ENCODE measurements around the gene SYNPO2. TPM values are rescaled to one million over a fixed set of nuclear protein-coding genes. Genes with fewer than 3 reads are reported as not detected.

Gene SYNPO2
- total RNA-seq, 1 donor from 2014 or later: 0.26 TPM

DNA sequence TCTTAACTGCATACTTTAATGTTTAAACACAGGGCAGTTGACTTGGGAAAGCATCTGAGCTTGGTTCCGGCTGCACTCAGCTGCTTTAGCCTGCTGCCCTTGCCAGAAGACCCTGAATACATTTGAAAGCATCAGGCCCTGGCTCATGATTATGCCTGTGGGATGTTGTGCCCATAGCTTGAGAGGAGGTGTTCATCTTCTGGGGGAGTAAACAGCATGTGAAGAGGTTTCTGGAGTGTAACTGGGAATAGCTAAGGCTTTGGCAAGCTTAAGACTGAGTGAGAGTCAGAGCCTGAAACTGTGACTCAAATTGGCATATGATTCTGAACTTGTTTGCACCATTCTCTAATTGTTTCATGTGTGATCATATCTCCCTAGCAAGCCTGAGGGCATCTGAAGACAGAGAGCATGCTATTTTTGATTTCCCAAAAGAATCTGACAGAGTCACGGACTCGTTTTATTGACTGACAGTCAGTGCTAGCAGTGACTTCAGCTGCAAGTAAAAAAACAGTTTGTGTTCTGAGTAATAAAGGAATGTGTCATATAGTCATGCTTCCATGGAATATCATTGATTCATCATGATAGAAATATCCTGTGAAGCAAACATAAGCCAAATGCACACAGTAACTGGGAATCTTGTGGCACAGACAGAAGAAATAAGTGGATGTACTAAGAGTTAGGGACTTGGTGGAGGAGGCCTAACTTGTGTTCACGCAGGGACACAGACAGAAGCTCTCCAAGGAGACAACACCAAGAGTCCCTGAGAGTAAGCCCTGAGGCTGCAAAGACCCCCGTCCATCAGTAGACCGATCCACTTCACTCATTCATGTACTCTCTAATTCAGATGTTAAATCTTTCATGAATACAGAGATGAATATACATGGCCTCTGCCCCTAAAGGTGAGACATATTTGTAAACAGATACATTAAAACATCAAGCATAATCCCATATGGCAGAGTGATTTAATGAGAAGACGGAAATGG is 100.7 kb downstream of the SYNPO2 start:
- peak; percentile 100 for DNase-seq (ENCODE audit: low read depth)
- TF ChIP-seq, protein P1, sequence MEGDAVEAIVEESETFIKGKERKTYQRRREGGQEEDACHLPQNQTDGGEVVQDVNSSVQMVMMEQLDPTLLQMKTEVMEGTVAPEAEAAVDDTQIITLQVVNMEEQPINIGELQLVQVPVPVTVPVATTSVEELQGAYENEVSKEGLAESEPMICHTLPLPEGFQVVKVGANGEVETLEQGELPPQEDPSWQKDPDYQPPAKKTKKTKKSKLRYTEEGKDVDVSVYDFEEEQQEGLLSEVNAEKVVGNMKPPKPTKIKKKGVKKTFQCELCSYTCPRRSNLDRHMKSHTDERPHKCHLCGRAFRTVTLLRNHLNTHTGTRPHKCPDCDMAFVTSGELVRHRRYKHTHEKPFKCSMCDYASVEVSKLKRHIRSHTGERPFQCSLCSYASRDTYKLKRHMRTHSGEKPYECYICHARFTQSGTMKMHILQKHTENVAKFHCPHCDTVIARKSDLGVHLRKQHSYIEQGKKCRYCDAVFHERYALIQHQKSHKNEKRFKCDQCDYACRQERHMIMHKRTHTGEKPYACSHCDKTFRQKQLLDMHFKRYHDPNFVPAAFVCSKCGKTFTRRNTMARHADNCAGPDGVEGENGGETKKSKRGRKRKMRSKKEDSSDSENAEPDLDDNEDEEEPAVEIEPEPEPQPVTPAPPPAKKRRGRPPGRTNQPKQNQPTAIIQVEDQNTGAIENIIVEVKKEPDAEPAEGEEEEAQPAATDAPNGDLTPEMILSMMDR (IDR thresholded peaks at IDR 0.05; ENCODE audit: insufficient read depth, low read length, severe bottlenecking): no peak
- Histone ChIP-seq H3K4me3 (ENCODE audit: low read depth, low read length) (no peak overlapping the region), H3K27me3 (ENCODE audit: control insufficient read depth, insufficient read depth, low read length) (no peaks in the 10 kb centered on the region), H3K36me3 (ENCODE audit: control insufficient read depth, insufficient read depth, low read length) (no peaks in the 10 kb centered on the region)
- FAIRE-seq: peak; percentile 93

DNA sequence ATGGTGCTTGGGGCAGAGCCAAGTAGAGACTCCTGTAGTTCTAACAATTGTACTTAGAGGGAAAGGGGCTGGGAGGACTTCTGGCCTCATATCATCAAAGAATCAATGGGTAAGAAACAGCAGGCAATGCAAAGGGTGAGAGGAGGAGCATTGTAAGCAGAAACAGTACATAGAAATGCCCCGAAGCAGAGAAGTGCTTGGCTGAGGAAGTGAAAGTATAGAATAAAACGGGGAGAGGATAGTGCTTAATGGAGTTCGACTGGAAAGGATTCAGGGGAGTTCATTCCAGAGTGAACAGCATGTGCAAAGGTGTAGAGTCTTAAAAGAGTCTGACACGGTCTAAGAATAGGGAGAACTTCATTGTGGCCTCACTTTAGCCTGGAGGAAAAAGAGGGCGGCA is 103.0 kb downstream of the SYNPO2 start:
- TF ChIP-seq, protein P1 (IDR thresholded peaks at IDR 0.05; ENCODE audit: insufficient read depth, low read length, severe bottlenecking): no peak
- Histone ChIP-seq H3K36me3 (ENCODE audit: control insufficient read depth, insufficient read depth, low read length) (no peaks in the 10 kb centered on the region), H3K27me3 (ENCODE audit: control insufficient read depth, insufficient read depth, low read length) (no peaks in the 10 kb centered on the region), H3K4me3 (ENCODE audit: low read depth, low read length) (no peak overlapping the region)
- no peak for FAIRE-seq
- no peak for DNase-seq (ENCODE audit: low read depth)

DNA sequence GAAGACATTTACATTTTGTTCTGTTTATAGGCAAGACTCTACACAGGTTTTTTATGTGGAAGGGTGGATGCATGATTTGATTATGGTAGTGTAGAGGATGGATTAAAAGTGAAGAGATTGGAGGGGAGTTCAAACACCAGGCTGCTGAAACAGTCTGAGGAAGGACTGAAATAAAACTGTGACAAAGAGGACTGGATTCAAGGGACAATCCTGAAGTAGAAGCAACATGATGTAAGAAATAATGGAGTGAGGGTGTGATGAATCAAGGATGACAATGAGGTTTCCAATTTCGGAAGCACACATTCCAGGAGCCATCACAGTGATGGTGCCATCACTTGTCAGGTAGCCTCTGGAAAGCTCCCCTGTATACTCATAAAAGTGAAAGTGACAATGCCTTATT is 103.5 kb downstream of the SYNPO2 start:
- FAIRE-seq (no peak), DNase-seq (ENCODE audit: low read depth) (no peak)
- Histone ChIP-seq H3K27me3 (ENCODE audit: control insufficient read depth, insufficient read depth, low read length) (no peaks in the 10 kb centered on the region), H3K4me3 (ENCODE audit: low read depth, low read length) (no peak overlapping the region), H3K36me3 (ENCODE audit: control insufficient read depth, insufficient read depth, low read length) (no peaks in the 10 kb centered on the region)
- TF ChIP-seq, protein P1 (IDR thresholded peaks at IDR 0.05; ENCODE audit: insufficient read depth, low read length, severe bottlenecking): no peak

DNA sequence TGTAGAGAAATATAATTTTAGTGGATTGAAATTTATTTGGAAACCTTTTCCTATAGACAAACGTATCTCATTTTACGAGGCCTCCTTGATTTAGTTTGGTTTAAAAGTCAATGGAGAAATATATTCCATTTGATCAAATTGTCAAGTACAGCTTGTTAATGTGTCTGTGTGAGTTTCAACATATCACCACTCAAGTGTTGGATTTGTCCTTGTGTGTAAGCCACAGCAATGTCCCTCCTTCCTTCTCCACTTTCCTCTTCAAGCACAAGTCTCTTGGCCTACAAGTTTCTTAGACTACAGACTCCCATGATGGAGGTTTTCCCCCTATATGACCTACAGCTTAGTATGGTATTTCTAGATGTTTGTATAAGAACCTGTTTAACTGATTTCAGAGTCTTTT is 104.7 kb downstream of the SYNPO2 start:
- H3K4me3 ChIP-seq (ENCODE audit: low read depth, low read length): no peak overlapping the region
- TF ChIP-seq, protein P1 (IDR thresholded peaks at IDR 0.05; ENCODE audit: insufficient read depth, low read length, severe bottlenecking): no peak
- DNase-seq (ENCODE audit: low read depth) (no peak), FAIRE-seq (no peak)
- H3K27me3 ChIP-seq (ENCODE audit: control insufficient read depth, insufficient read depth, low read length): no peaks in the 10 kb centered on the region
- H3K36me3 ChIP-seq (ENCODE audit: control insufficient read depth, insufficient read depth, low read length): no peaks in the 10 kb centered on the region

DNA sequence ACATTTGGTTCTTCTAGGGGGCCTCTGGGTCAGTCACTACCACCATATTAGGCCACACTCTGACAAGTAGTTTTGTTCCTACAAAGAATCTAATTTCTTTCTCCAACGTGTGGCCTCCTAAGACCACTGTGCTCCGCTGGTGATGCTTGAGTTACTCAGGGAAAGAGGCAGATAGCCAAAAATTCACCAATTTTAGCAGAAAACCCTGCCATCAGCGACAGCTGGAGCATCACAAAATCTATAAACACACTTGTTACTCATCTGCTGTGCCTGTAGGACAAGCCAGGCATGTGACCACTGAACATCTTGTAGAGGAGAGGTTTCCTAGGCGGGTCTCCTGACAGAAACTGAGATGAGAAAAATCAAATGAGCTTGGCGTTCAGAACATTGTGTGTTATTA is 105.4 kb downstream of the SYNPO2 start:
- no peak for FAIRE-seq
- TF ChIP-seq, protein P1 (IDR thresholded peaks at IDR 0.05; ENCODE audit: insufficient read depth, low read length, severe bottlenecking): no peak
- Histone ChIP-seq H3K4me3 (ENCODE audit: low read depth, low read length) (no peak overlapping the region), H3K27me3 (ENCODE audit: control insufficient read depth, insufficient read depth, low read length) (no peaks in the 10 kb centered on the region), H3K36me3 (ENCODE audit: control insufficient read depth, insufficient read depth, low read length) (no peaks in the 10 kb centered on the region)
- no peak for DNase-seq (ENCODE audit: low read depth)
